HG03135 (cell line): ENCODE results near the gene THEM4.
"Not testable (repeated sequence)": the region's sequence is repeated elsewhere in the genome, so short reads cannot be mapped to it uniquely, and the experiment has no call there.

ENCODE experiments used
- ATAC-seq: cut with Tn5 transposase; IDR thresholded peaks from one replicate; pipeline ENCODE4 v1.9.1; 2021; ENCODE audit warnings: mild to moderate bottlenecking, moderate library complexity; ENCODE audit not compliant: unreplicated experiment

Gene THEM4

GRCh38 chr1:151860504-151861187 lies 48.7 kb downstream of the THEM4 start:
- no peak for ATAC-seq

GRCh38 chr1:151859891-151860293 lies 49.4 kb downstream of the THEM4 start:
- ATAC-seq = no peak

GRCh38 chr1:151858886-151859665 lies 50.2 kb downstream of the THEM4 start:
- ATAC-seq = no peak

- ATAC-seq = no peak
Observed at GRCh38 chr1:151858030-151858746, 51.1 kb downstream of the THEM4 start.

- ATAC-seq = no peak
Observed at GRCh38 chr1:151855933-151856332, 53.4 kb downstream of the THEM4 start.

GRCh38 chr1:151855516-151855915 lies 53.8 kb downstream of the THEM4 start:
- ATAC-seq = not testable (repeated sequence)

GRCh38 chr1:151854658-151855057 lies 54.7 kb downstream of the THEM4 start:
- no peak for ATAC-seq

- no peak for ATAC-seq
Observed at GRCh38 chr1:151853411-151853943, 55.8 kb downstream of the THEM4 start, which contains the start of gene THEM5. Gene THEM5, minus strand, starts transcription at chr1:151853712. Its CDS starts 147 bp downstream, at chr1:151853565.

GRCh38 chr1:151852733-151853132 lies 56.6 kb downstream of the THEM4 start:
- ATAC-seq = no peak

- no peak for ATAC-seq
Observed at GRCh38 chr1:151851886-151852285, 57.4 kb downstream of the THEM4 start.

- ATAC-seq = no peak
Observed at GRCh38 chr1:151849871-151850270, 59.4 kb downstream of the THEM4 start.

GRCh38 chr1:151849126-151849525 lies 60.2 kb downstream of the THEM4 start:
- no peak for ATAC-seq

GRCh38 chr1:151847867-151848596 lies 61.3 kb downstream of the THEM4 start:
- no peak for ATAC-seq

- ATAC-seq = no peak
Observed at GRCh38 chr1:151846686-151847237, 62.5 kb downstream of the THEM4 start.

- ATAC-seq = no peak
Observed at GRCh38 chr1:151846062-151846568, 63.2 kb downstream of the THEM4 start.

GRCh38 chr1:151843398-151843797 lies 65.9 kb downstream of the THEM4 start:
- no peak for ATAC-seq

- no peak for ATAC-seq
Observed at GRCh38 chr1:151841141-151841540, 68.2 kb downstream of the THEM4 start.

GRCh38 chr1:151840421-151840820 lies 68.9 kb downstream of the THEM4 start:
- ATAC-seq = no peak

GRCh38 chr1:151839457-151840403 lies 69.6 kb downstream of the THEM4 start, which contains the start of gene C2CD4D:
Gene C2CD4D, minus strand, starts transcription at chr1:151839820. Its CDS starts 831 bp downstream, at chr1:151838989.
- no peak for ATAC-seq
